ENCODE data around the gene SERINC2. TPM values are rescaled to one million over a fixed set of nuclear protein-coding genes. Genes with fewer than 3 reads are reported as not detected.

SERINC2 gene
- polyA plus RNA-seq, 2 of the 4 experiments (the other 2 are of a cell fraction): 6.0 to 16.3 TPM

- TF ChIP-seq EHF (CRISPR knock-in tag; IDR thresholded peaks at IDR 0.05) (no peak), CHD2 (IDR thresholded peaks at IDR 0.05; ENCODE audit: low read length, partially characterized antibody) (no peak), FOSL2 (IDR thresholded peaks at IDR 0.05) (no peak), FOSL2 (CRISPR knock-in tag; IDR thresholded peaks at IDR 0.05) (peak; percentile 24; the same call in 1 of the 2 replicates), BHLHE40 (IDR thresholded peaks at IDR 0.05; ENCODE audit: low read depth, low read length) (no peak), HOXB5 (CRISPR knock-in tag; IDR thresholded peaks at IDR 0.05) (no peak), MAFK (IDR thresholded peaks at IDR 0.05; ENCODE audit: partially characterized antibody) (no peak)
Observed at GRCh38 chr1:31394584-31395193, 18.3 kb upstream of the SERINC2 start (continued).

GRCh38 chr1:31396633-31397351, 16.2 kb upstream of the SERINC2 start:
- FAIRE-seq: no peak
- Histone ChIP-seq H3K4me2 (no peak overlapping the region), H3K4me1 (0 out of 3 replicates have a peak, but pooled peaks cover 5% of the 10 kb centered on the region), H3K4me3 (no peak overlapping the region), H3K9me3 (no peaks in the 10 kb centered on the region), H3K27ac (no peak overlapping the region; a peak in 1 of 6 replicates)
- WGBS (ENCODE audit: missing lambda C conversion rate): 69% methylated on average over 3 of the region's 3 CpGs
- ChIA-PET CTCF (interaction anchor here (4.3 to 11.3 kb wide), 3 partner anchors 15 to 152 kb away, joined by 49 to 151 read pairs (median 68); partner anchors contain the start of gene SERINC2), POLR2A (no interaction called here)
- no peak for DNase-seq (ENCODE audit: low read depth in 1 of 2, low spot score in 1 of 2)
- ATAC-seq: no peak
- TF ChIP-seq HOXB13 (CRISPR knock-in tag; IDR thresholded peaks at IDR 0.05; ENCODE audit: low read depth) (no peak), MAZ (IDR thresholded peaks at IDR 0.05; ENCODE audit: borderline replicate concordance, low read depth, low read length) (no peak), ESRRA (IDR thresholded peaks at IDR 0.05; ENCODE audit: borderline replicate concordance, low read length) (no peak), RAD21 (conservative IDR thresholded peaks at IDR 0.05 in 1 of 2, IDR thresholded peaks at IDR 0.05 in 1 of 2) (peak in 1 of 2 experiments; percentile 28; a peak in 1 of 5 replicates), SMC3 (IDR thresholded peaks at IDR 0.05) (0 out of 3 replicates have a peak, but pooled peaks have one; percentile 16), CTCF (IDR thresholded peaks at IDR 0.05) (peak; percentile 15; the same call in 2 of the 3 replicates)

- no peaks in the 10 kb centered on the region for H3K9me3 ChIP-seq
- ATAC-seq (no peak), DNase-seq (ENCODE audit: low read depth in 1 of 2, low spot score in 1 of 2) (no peak), FAIRE-seq (no peak)
- H3K4me1 ChIP-seq: 0 out of 3 replicates have a peak, but pooled peaks cover 5% of the 10 kb centered on the region
- CTCF ChIA-PET: interaction anchor here (0.7 to 11.3 kb wide), 4 partner anchors 13 to 151 kb away, joined by 3 to 151 read pairs (median 58); partner anchors contain the start of gene SERINC2
- TF ChIP-seq RCOR1 (IDR thresholded peaks at IDR 0.05; ENCODE audit: low read depth, low read length) (no peak), KDM5A (IDR thresholded peaks at IDR 0.05) (no peak), NPAS2 (CRISPR knock-in tag; IDR thresholded peaks at IDR 0.05; ENCODE audit: borderline replicate concordance) (no peak), HOXA7 (CRISPR knock-in tag; IDR thresholded peaks at IDR 0.05) (no peak), ZSCAN20 (CRISPR knock-in tag; IDR thresholded peaks at IDR 0.05) (no peak), PHF8 (IDR thresholded peaks at IDR 0.05; ENCODE audit: borderline replicate concordance, low read depth) (no peak), NR3C1 (IDR thresholded peaks at IDR 0.05) (no peak), EP300 (IDR thresholded peaks at IDR 0.05) (no peak), ESRRA (IDR thresholded peaks at IDR 0.05; ENCODE audit: borderline replicate concordance, low read length) (no peak), HOXB13 (CRISPR knock-in tag; IDR thresholded peaks at IDR 0.05; ENCODE audit: low read depth) (no peak)
- POLR2A ChIA-PET: no interaction called here
- H3K27ac ChIP-seq: peak overlapping the region in 1 of 2 experiments; percentile 54; a peak in 1 of 6 replicates
- 0 out of 3 replicates have a peak overlapping the region, but pooled peaks have one; percentile 12 for H3K4me2 ChIP-seq
- H3K4me3 ChIP-seq: no peak overlapping the region
- WGBS (ENCODE audit: missing lambda C conversion rate): 43% methylated on average over 4 of the region's 4 CpGs
Observed at GRCh38 chr1:31397360-31398095, 15.5 kb upstream of the SERINC2 start.
